HepG2 (cell line): ENCODE data around the gene AHNAK. TPM values are rescaled to one million over a fixed set of nuclear protein-coding genes. Genes with fewer than 3 reads are reported as not detected.
A peak's percentile ranks its signal among the peaks of the same experiment; 100 is the strongest.

ENCODE experiments used
- ATAC-seq: fragments of 200-7000 bp; cut with Tn5 transposase; 3 replicates; pipeline ENCODE4 v1.9.1; 2020; ENCODE audit warnings: mild to moderate bottlenecking, moderate library complexity
- BruUV-seq: library from RNA; stranded (reverse); fragments of 400-500 nt; replicated peaks from 2 replicates; lab custom pipeline; 2021; lab: Mats Ljungman, UMichigan
- CTCF ChIA-PET: fragments of 300-600 bp; formaldehyde crosslinking; extraction: SDS; loops from one replicate; lab custom pipeline; 2021; ENCODE audit warnings: low total read pairs, inconsistent platforms, low intra/inter-chr PET ratio; lab: Yijun Ruan, JAX
- POLR2A ChIA-PET: fragments of 350-600 bp; sonication (Branson Sonifier 250); formaldehyde crosslinking; loops from one replicate; lab custom pipeline; 2020; ENCODE audit warnings: antibody characterized with exemption, inconsistent platforms; lab: Yijun Ruan, JAX
- DNase-seq: peaks from one replicate; pipeline ENCODE4 v3.0.0-alpha.2; 2015; ENCODE audit warnings: low spot score
- FAIRE-seq: peaks from 3 replicates; lab custom pipeline; 2011; peaks lifted over from hg19 to GRCh38; lab: Jason Lieb, UNC
- H2AFZ ChIP-seq: one replicate; pipeline ENCODE4 v1.6.1; 2011; ENCODE audit warnings: low read length, inconsistent platforms
- H3K27ac ChIP-seq: fragments of 300-600 bp; 3 replicates; pipeline ENCODE4 v1.8.0; 2011; ENCODE audit warnings: mixed run types, mild to moderate bottlenecking, mixed read lengths, low read length, inconsistent platforms; ENCODE audit not compliant: insufficient read depth; ENCODE audit errors: extremely low read length
- H3K27me3 ChIP-seq, 2 experiments: fragments of 200-600 bp in 1 of 2; 2 replicates in 1 of 2; 3 replicates in 1 of 2; pipeline versions ENCODE4 v1.6.0 to v1.8.0; 2011; ENCODE audit warnings: low read length in 2 of 2, mild to moderate bottlenecking in 2 of 2, moderate library complexity in 2 of 2, inconsistent platforms in 1 of 2; ENCODE audit not compliant: insufficient read depth in 2 of 2, control insufficient read depth in 1 of 2
- H3K36me3 ChIP-seq, 2 experiments: fragments of 200-600 bp in 1 of 2; replicated peaks in 1 of 2; 2 replicates in 1 of 2; 3 replicates in 1 of 2; pipeline versions ENCODE4 v1.5.1 to v1.8.0; 2011; ENCODE audit warnings: low read length in 2 of 2, inconsistent platforms in 1 of 2; ENCODE audit not compliant: insufficient read depth in 2 of 2, control insufficient read depth in 1 of 2
- H3K4me1 ChIP-seq: 2 replicates; pipeline ENCODE4 v1.5.1; 2012; ENCODE audit warnings: low read length, inconsistent platforms; ENCODE audit not compliant: insufficient read depth
- H3K4me2 ChIP-seq: 2 replicates; pipeline ENCODE4 v1.6.0; 2011; ENCODE audit warnings: low read depth, low read length, inconsistent platforms
- H3K4me3 ChIP-seq, 3 experiments: fragments of 200-600 bp in 1 of 3; sonication (generic), shearing (Covaris generic) in 1 of 3; replicated peaks in 1 of 3; 2 replicates each; pipeline ENCODE4 v1.5.1; 2011 to 2016; ENCODE audit warnings: low read length in 3 of 3, inconsistent platforms in 2 of 3, low read depth in 2 of 3, mild to moderate bottlenecking in 2 of 3, control low read depth in 1 of 3, mixed read lengths in 1 of 3; ENCODE audit not compliant: insufficient read depth in 1 of 3
- H3K79me2 ChIP-seq: one replicate; pipeline ENCODE4 v1.6.1; 2011; ENCODE audit warnings: low read length, inconsistent platforms; ENCODE audit not compliant: insufficient read depth
- H3K9ac ChIP-seq: 2 replicates; pipeline ENCODE4 v1.6.0; 2011; ENCODE audit warnings: mild to moderate bottlenecking, low read depth, low read length, inconsistent platforms; ENCODE audit not compliant: insufficient read depth
- H3K9me3 ChIP-seq: 2 replicates; pipeline ENCODE4 v1.5.1; 2012; ENCODE audit warnings: mild to moderate bottlenecking, low read length
- H4K20me1 ChIP-seq: 2 replicates; pipeline ENCODE4 v1.6.0; 2011; ENCODE audit warnings: inconsistent platforms, mild to moderate bottlenecking, low read length, moderate library complexity; ENCODE audit not compliant: insufficient read depth
- AFF4 ChIP-seq: sonication (generic); formaldehyde crosslinking; IDR thresholded peaks from 2 replicates; pipeline ENCODE4 v1.4.0; 2020; ENCODE audit warnings: missing genetic modification reagents
- CHD2 ChIP-seq: IDR thresholded peaks from 2 replicates; pipeline ENCODE4 v1.6.1; 2011; ENCODE audit warnings: low read depth, low read length, improper control_type of control experiment
- EEA1 ChIP-seq: sonication (generic); formaldehyde crosslinking; IDR thresholded peaks from 2 replicates; pipeline ENCODE4 v1.5.1; 2020; ENCODE audit warnings: mild to moderate bottlenecking, missing genetic modification reagents, borderline replicate concordance
- HOXD1 ChIP-seq: sonication (generic); formaldehyde crosslinking; IDR thresholded peaks from 2 replicates; pipeline ENCODE4 v1.5.0; 2020; ENCODE audit warnings: missing genetic modification reagents
- KAT7 ChIP-seq: IDR thresholded peaks from 2 replicates; pipeline ENCODE4 v1.6.1; 2018; ENCODE audit warnings: borderline replicate concordance, missing compliant biosample characterization
- MIER3 ChIP-seq: IDR thresholded peaks from 2 replicates; pipeline ENCODE4 v1.6.1; 2016; ENCODE audit warnings: missing compliant biosample characterization, borderline replicate concordance
- MYPOP ChIP-seq: sonication (generic); formaldehyde crosslinking; IDR thresholded peaks from 2 replicates; pipeline ENCODE4 v1.8.1; 2023; ENCODE audit warnings: mild to moderate bottlenecking, moderate library complexity, missing genetic modification reagents
- NFYC ChIP-seq: IDR thresholded peaks from 2 replicates; pipeline ENCODE4 v1.6.1; 2016; ENCODE audit warnings: missing genetic modification reagents, missing compliant biosample characterization
- RARA ChIP-seq: IDR thresholded peaks from 2 replicates; pipeline ENCODE4 v1.6.1; 2016; ENCODE audit warnings: missing genetic modification reagents, missing compliant biosample characterization
- RBAK ChIP-seq: sonication (generic); formaldehyde crosslinking; IDR thresholded peaks from 2 replicates; pipeline ENCODE4 v1.5.1; 2020; ENCODE audit warnings: mild to moderate bottlenecking, missing genetic modification reagents
- REPIN1 ChIP-seq: sonication (generic); formaldehyde crosslinking; IDR thresholded peaks from 2 replicates; pipeline ENCODE4 v1.8.0; 2022; ENCODE audit warnings: missing genetic modification reagents, low read depth, mild to moderate bottlenecking, borderline replicate concordance
- TAF15 ChIP-seq: fragments of 200-400 bp; formaldehyde crosslinking; IDR thresholded peaks from one replicate; pipeline ENCODE4 v1.6.1; 2018; ENCODE audit warnings: mild to moderate bottlenecking, low read depth, low read length; ENCODE audit not compliant: poor library complexity, severe bottlenecking
- ZNF124 ChIP-seq: sonication (generic); formaldehyde crosslinking; IDR thresholded peaks from 2 replicates; pipeline ENCODE4 v1.4.0; 2020; ENCODE audit warnings: missing genetic modification reagents
- ZNF607 ChIP-seq: sonication (generic); formaldehyde crosslinking; IDR thresholded peaks from 2 replicates; pipeline ENCODE4 v1.5.1; 2020; ENCODE audit warnings: missing genetic modification reagents, mild to moderate bottlenecking, borderline replicate concordance
- WGBS: methylation state at CpG from one replicate; pipeline ENCODE4 v1.1.6; 2017; ENCODE audit warnings: low lambda C conversion rate; 5-methylcytosine and 5-hydroxymethylcytosine counted together
- in situ Hi-C: cut with HindIII; loops from 2 replicates; pipeline ENCODE4 v1.10.0; 2017; ENCODE audit warnings: low pct_unique_long_range_greater_than_20kb; ENCODE audit not compliant: extremely low pct_ligation_motif_present
- intact Hi-C: fragments of 100-400 bp; cut with micrococcal nuclease; formaldehyde crosslinking; loops from one replicate; pipeline ENCODE4 v1.10.0; 2022; ENCODE audit not compliant: unreplicated experiment
- polyA plus RNA-seq, 8 experiments: library from polyadenylated mRNA; depleted of rRNA in 3 of 8; stranded (reverse) in 7 of 8; unstranded in 1 of 8; fragments of >200 nt; fragmentation: Illumina TruSeq in 4 of 8; extraction: Trizol in 4 of 8; gene quantifications; 2 replicates each; pipeline versions ENCODE4 v1.2.1 to v1.2.3, GENCODE V29; 2011 to 2016; ENCODE audit warnings: low read depth in 4 of 8, missing spikeins in 1 of 8, mixed read lengths in 1 of 8; ENCODE audit not compliant: insufficient read depth in 1 of 8
- total RNA-seq, 5 experiments: library from RNA; depleted of rRNA; stranded (reverse); fragments of >200 nt; fragmentation: Illumina TruSeq; extraction: Trizol; gene quantifications; 2 replicates each; pipeline ENCODE4 v1.2.3, GENCODE V29; 2016; ENCODE audit warnings: low read depth in 1 of 5
- TF ChIP-seq, protein P1 (sequence below), 2 experiments: sonication (generic) in 1 of 2; formaldehyde crosslinking in 1 of 2; IDR thresholded peaks; 2 replicates each; pipeline versions ENCODE4 v1.4.0 to v1.6.1; 2018 to 2020; ENCODE audit warnings: missing genetic modification reagents in 2 of 2, borderline replicate concordance in 1 of 2, low read depth in 1 of 2, mild to moderate bottlenecking in 1 of 2, missing biosample characterization in 1 of 2

The AHNAK gene
- total and polyA plus RNA-seq, 2 of the 13 experiments (the other 11 are each of a cell fraction or from before 2014, with no cell fraction given) = 23.4 to 25.0 TPM

GRCh38 chr11:62423012-62423411 lies 123.6 kb downstream of the AHNAK start:
- H3K9me3 ChIP-seq = no peaks in the 10 kb centered on the region
- BruUV-seq = no TSS peak
- FAIRE-seq (no peak), DNase-seq (no peak), ATAC-seq (no peak)
- no peaks in the 10 kb centered on the region for H3K79me2 ChIP-seq
- WGBS = 3% methylated on average over 4 of the region's 4 CpGs
- no peak overlapping the region for H3K9ac ChIP-seq
- no peaks in the 10 kb centered on the region for H4K20me1 ChIP-seq
- no peak overlapping the region for H3K27ac ChIP-seq
- H3K4me3 ChIP-seq = no peak overlapping the region
- intact Hi-C loops (no loop called here), in situ Hi-C loops (loop anchor here (5.0 kb wide), 1 partner anchor 129 kb away; no protein-coding TSS in a partner anchor)
- no peak overlapping the region for H2AFZ ChIP-seq
- ChIA-PET POLR2A (interaction anchor here (1.2 kb wide), 1 partner anchor 168 kb away, joined by 3 read pairs; the partner anchor contains the start of gene TUT1), CTCF (interaction anchor here (1.3 to 3.5 kb wide), 2 partner anchors 120 to 138 kb away, joined by 3 to 32 read pairs; no protein-coding TSS in a partner anchor)
- no peaks in the 10 kb centered on the region for H3K36me3 ChIP-seq
- H3K4me1 ChIP-seq = peaks cover 57% of the 10 kb centered on the region
- no peak for TF ChIP-seq KAT7
- no peak for TF ChIP-seq MYPOP (CRISPR knock-in tag)
- no peak for TF ChIP-seq CHD2
- TF ChIP-seq AFF4 = no peak
- no peak for TF ChIP-seq ZNF607
- TF ChIP-seq EEA1 (CRISPR knock-in tag) = no peak
- TF ChIP-seq, protein P1, sequence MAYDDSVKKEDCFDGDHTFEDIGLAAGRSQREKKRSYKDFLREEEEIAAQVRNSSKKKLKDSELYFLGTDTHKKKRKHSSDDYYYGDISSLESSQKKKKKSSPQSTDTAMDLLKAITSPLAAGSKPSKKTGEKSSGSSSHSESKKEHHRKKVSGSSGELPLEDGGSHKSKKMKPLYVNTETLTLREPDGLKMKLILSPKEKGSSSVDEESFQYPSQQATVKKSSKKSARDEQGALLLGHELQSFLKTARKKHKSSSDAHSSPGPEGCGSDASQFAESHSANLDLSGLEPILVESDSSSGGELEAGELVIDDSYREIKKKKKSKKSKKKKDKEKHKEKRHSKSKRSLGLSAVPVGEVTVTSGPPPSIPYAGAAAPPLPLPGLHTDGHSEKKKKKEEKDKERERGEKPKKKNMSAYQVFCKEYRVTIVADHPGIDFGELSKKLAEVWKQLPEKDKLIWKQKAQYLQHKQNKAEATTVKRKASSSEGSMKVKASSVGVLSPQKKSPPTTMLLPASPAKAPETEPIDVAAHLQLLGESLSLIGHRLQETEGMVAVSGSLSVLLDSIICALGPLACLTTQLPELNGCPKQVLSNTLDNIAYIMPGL (CRISPR knock-in tag; IDR thresholded peaks at IDR 0.05; ENCODE audit: borderline replicate concordance in 1 of 2, low read depth in 1 of 2) = no peak
- no peak for TF ChIP-seq TAF15
- no peak for TF ChIP-seq RARA (CRISPR knock-in tag)
- no peak for TF ChIP-seq ZNF124 (CRISPR knock-in tag)
- TF ChIP-seq NFYC (CRISPR knock-in tag) = no peak
- no peak for TF ChIP-seq MIER3 (CRISPR knock-in tag)
- TF ChIP-seq REPIN1 (CRISPR knock-in tag) = no peak
- TF ChIP-seq RBAK (CRISPR knock-in tag) = no peak
- TF ChIP-seq HOXD1 = no peak
- peaks cover 0 to 4% of the 10 kb centered on the region in 2 experiments; a peak in 1 of 5 replicates for H3K27me3 ChIP-seq
- H3K4me2 ChIP-seq = peak overlapping the region; percentile 13
